Small intestine (tissue), 16 donors: ENCODE data around the gene GFI1. TPM values are rescaled to one million over a fixed set of nuclear protein-coding genes. Genes with fewer than 3 reads are reported as not detected.
"Not testable (repeated sequence)": the region's sequence is repeated elsewhere in the genome, so short reads cannot be mapped to it uniquely, and the experiment has no call there.

Source experiments
- DNase-seq, 2 donors: peaks; one replicate each; pipeline versions ENCODE4 v3.0.0 to v3.0.0-alpha.2; 2013
- FAIRE-seq: peaks from 2 replicates; lab custom pipeline; 2012; peaks lifted over from hg19 to GRCh38; lab: Jason Lieb, UNC
- H3K27ac ChIP-seq, 3 donors: one replicate each; pipeline ENCODE4 v1.5.1; 2013; ENCODE audit warnings: low read length in 2 of 3, mild to moderate bottlenecking in 2 of 3, control low read depth in 1 of 3, inconsistent platforms in 1 of 3, low read depth in 1 of 3, moderate library complexity in 1 of 3
- H3K27me3 ChIP-seq, 3 donors: one replicate each; pipeline ENCODE4 v1.6.1; 2013; ENCODE audit warnings: low read length in 3 of 3, inconsistent platforms in 1 of 3; ENCODE audit not compliant: control insufficient read depth in 3 of 3, insufficient read depth in 3 of 3
- H3K36me3 ChIP-seq, 3 donors: one replicate each; pipeline ENCODE4 v1.6.1; 2013; ENCODE audit warnings: low read length in 3 of 3, inconsistent platforms in 1 of 3, low read depth in 1 of 3, mild to moderate bottlenecking in 1 of 3, moderate library complexity in 1 of 3; ENCODE audit not compliant: control insufficient read depth in 3 of 3, insufficient read depth in 2 of 3
- H3K4me1 ChIP-seq, 3 donors: one replicate each; pipeline ENCODE4 v1.6.1; 2013; ENCODE audit warnings: low read length in 2 of 3, inconsistent platforms in 1 of 3, low read depth in 1 of 3, mild to moderate bottlenecking in 1 of 3, moderate library complexity in 1 of 3; ENCODE audit not compliant: control insufficient read depth in 3 of 3, insufficient read depth in 2 of 3
- H3K4me3 ChIP-seq, 3 donors: one replicate each; pipeline ENCODE4 v1.5.1; 2013; ENCODE audit warnings: low read length in 3 of 3, control low read depth in 1 of 3, inconsistent platforms in 1 of 3, low read depth in 1 of 3, mild to moderate bottlenecking in 1 of 3, moderate library complexity in 1 of 3
- H3K9me3 ChIP-seq, 2 donors: one replicate each; pipeline ENCODE4 v1.6.1; 2013; ENCODE audit warnings: low read depth in 1 of 2, low read length in 1 of 2; ENCODE audit not compliant: control insufficient read depth in 2 of 2, insufficient read depth in 1 of 2
- WGBS, 3 donors: extraction: QIAGEN DNeasy Blood & Tissue Kit; methylation state at CpG; one replicate each; pipeline ENCODE4 v1.1.7; 2013; 5-methylcytosine and 5-hydroxymethylcytosine counted together
- long read RNA-seq, 10 donors: transcript quantifications; one replicate each; lab custom pipeline, GENCODE V29; 2026
- polyA plus RNA-seq, 4 donors: library from polyadenylated mRNA; stranded (reverse) in 3 of 4; unstranded in 1 of 4; fragments of 200-250 nt in 3 of 4; fragments of 120-200 nt in 1 of 4; gene quantifications; one replicate each; pipeline versions ENCODE4 v1.2.1 to v1.2.3, GENCODE V29; 2013
- donor health status: healthy with polysubstance abuse.
- donor health status: control.
- donor health status: control.
- donor health status: Bipolar disorder and iron deficiency.
- donor health status: healthy.

GFI1 gene
- polyA plus RNA-seq: 1 to 10 TPM; 2.5 to 6.5 (median 2.8) TPM
- long read RNA-seq, donor 1: 0 reads
- long read RNA-seq, donor 2, partial matches to known transcripts: 0 of 2 reads
- long read RNA-seq, donor 2, other reads (novel, unspliced or antisense): 0 of 2 reads
- long read RNA-seq, donor 3: 0 reads
- long read RNA-seq, donor 4: 0 reads
- long read RNA-seq, donor 5: 0 reads
- long read RNA-seq, donor 6, partial matches to known transcripts: 0 of 1 reads
- long read RNA-seq, donor 6, other reads (novel, unspliced or antisense): 0 of 1 reads
- long read RNA-seq, donor 7: 0 reads
- long read RNA-seq, donor 8: 0 reads
- long read RNA-seq, donor 9: 0 reads
- long read RNA-seq, donor 10: 0 reads

DNA sequence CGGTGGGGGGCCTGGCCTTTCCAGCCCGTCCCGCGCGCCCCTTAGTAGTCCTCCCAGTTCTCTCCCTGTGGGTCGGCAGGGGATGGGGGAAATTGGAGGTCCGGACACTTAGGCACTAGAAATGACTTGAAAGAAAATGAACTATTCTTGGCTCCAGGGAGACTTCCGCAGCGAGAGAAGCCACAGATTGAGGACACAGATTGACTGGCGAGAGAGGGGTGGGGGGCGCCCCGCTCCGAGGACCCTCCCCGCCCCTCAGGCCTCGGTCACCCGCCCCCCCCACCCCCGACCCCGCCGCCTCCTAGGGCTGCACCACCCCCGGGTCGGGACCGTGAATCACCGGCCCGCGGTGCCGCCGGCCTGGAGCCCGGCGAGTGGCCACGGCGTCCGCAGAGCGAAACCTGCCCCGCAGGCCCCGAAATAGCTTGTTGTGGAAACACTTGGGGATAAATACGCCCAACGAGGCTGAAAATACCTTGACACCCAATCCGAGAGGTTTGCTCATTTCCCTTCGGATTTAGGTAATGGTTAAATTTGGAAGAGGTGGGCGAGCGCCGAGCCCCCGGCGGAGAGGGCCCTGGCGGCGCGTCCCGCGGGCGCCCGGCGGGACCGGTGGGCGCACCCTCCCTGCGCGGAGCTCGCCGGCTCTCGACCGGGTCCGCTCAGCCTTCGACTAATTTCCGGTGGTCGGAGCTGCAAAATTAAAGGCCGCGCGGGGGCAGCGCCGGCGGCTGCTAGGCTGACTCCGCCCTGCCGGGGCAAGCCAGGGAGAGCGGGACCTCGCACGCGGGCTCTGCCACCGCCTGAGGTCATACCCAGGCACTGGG is at the start of gene GFI1:
GFI1 (minus strand) TSS at position 675 of the 827 bp plus-strand sequence. CDS start 3,438 bp downstream, outside the sequence.
- no peaks in the 10 kb centered on the region for H3K36me3 ChIP-seq
- no peaks in the 10 kb centered on the region for H3K9me3 ChIP-seq
- peak within 1 kb of the TSS; percentile 38 to 58 (median 46) for H3K4me3 ChIP-seq
- H3K27me3 ChIP-seq: peaks cover 0 to 78% (median 17%) of the 10 kb centered on the region in 3 donors
- 0 to 1% (median 1%) methylated on average over 71 to 77 of the region's 77 CpGs for WGBS, 3 donors
- DNase-seq: peak; percentile 46 to 48
- peaks cover 0 to 43% (median 7%) of the 10 kb centered on the region in 3 donors for H3K4me1 ChIP-seq
- no peak for FAIRE-seq
- H3K27ac ChIP-seq: peak within 1 kb of the TSS in 2 of 3 donors; percentile 81 to 87

DNA sequence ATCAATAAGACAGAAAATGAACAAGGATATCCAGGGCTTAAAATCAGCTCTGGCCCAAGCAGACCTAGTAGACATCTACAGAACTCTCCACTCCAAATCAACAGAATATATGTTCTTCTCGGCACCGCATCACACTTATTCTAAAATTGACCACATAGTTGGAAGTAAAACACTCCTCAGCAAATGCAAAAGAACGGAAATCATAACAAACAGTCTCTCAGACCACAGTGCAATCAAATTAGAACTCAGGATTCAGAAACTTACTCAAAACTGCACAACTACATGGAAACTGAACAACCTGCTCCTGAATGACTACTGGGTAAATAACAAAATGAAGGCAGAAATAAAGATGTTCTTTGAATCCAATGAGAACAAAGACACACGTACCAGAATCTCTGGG is 45.6 kb upstream of the GFI1 start:
- H3K9me3 ChIP-seq, H3K4me3 ChIP-seq, DNase-seq, H3K4me1 ChIP-seq, H3K27me3 ChIP-seq, FAIRE-seq, H3K36me3 ChIP-seq, H3K27ac ChIP-seq: not testable (repeated sequence)
- WGBS, 3 donors: 66 to 86% (median 80%) methylated on average over 4 of the region's 4 CpGs

DNA sequence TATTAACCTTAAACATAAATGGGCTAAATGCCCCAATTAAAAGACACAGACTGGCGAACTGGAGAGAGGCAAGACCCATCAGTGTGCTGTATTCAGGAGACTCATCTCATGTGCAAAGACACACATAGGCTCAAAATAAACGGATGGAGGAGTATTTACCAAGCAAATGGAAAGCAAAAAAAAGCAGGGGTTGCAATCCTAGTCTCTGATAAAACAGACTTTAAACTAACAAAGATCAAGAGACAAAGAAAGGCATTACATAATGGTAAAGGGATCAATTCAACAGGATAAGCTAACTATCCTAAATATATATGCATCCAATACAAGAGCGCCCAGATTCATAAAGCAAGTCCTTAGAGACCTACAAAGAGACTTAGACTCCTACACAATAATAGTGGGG is 45.2 kb upstream of the GFI1 start:
- not testable (repeated sequence) for FAIRE-seq, H3K27ac ChIP-seq, H3K4me1 ChIP-seq, H3K4me3 ChIP-seq, H3K36me3 ChIP-seq, DNase-seq, H3K9me3 ChIP-seq, H3K27me3 ChIP-seq
- WGBS, 3 donors: 88 to 97% (median 89%) methylated on average over 3 of the region's 3 CpGs

DNA sequence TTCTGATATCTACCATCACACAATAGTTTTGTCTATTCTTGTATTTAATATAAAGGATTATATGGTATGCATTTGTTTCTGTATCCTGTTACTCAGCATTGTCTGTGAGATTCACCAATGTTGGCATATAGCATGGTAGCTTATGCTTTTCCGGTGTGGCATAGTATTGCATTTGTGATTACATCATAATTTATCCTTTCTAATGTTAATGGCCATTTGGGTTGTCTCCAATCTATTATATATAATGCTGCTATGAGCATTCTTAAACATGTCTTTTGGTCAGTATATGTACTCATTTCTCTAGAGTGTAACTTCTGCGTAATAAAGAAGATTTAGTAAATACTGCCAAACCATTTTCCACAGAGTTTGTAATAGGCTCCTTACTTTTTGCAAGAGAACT is 40.9 kb upstream of the GFI1 start:
- H3K36me3 ChIP-seq: peaks cover 0 to 11% (median 0%) of the 10 kb centered on the region in 3 donors
- no peak overlapping the region for H3K4me3 ChIP-seq
- DNase-seq (no peak), FAIRE-seq (no peak)
- H3K9me3 ChIP-seq: no peaks in the 10 kb centered on the region
- no peak overlapping the region for H3K27ac ChIP-seq
- 96 to 97% (median 96%) methylated on average over 2 of the region's 2 CpGs for WGBS, 3 donors
- H3K27me3 ChIP-seq: no peaks in the 10 kb centered on the region
- no peaks in the 10 kb centered on the region for H3K4me1 ChIP-seq

DNA sequence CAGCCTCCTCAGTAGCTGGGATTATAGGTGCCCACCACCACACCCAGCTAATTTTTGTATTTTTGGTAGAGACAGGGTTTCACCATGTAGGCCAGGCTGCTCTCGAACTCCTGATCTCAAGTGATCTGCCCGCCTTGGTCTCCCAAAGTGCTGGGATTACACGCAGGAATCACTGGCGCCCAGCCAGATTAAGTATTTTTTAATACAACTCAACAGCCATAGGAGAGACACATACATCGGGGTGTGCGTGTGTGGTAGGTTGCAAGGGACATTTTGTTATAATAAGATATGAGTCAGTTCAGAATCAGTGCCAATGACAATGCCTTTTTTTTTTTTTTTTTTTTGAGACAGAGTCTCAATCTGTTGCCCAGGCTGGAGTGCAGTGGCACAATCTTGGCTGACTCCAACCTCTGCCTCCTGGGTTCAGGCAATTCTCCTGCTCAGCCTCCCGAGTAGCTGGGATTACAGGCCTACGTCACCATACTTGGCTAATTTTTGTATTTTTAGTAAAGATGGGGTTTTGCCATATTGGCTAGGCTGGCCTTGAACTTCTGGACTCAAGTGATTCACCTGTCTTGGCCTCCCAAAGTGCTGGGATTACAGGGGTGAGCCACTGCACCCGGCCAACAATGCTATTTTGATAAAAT is 38.3 kb upstream of the GFI1 start:
- 96 to 97% (median 97%) methylated on average over 9 of the region's 9 CpGs for WGBS, 3 donors
- H3K36me3 ChIP-seq: peaks cover 0 to 13% (median 0%) of the 10 kb centered on the region in 3 donors
- FAIRE-seq: not testable (repeated sequence)

DNA sequence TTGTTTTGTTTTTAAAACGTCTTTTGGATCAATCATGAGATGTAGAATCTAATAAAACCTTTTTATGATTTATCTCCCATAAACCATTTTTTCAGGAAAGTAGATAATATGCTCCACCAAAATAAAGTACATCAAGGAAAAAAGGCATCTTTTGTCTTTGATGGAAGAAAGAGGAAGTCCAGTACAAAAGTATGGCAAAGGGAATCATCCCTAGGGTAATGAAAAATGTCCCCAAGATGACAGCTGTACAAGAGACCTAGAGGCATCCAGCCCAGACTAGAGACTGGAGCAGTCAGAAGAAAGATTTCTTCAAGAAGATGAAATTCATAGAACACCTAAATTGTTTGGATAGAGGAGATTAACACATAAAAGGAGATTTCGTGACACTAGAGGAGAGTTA is 32.3 kb upstream of the GFI1 start:
- Histone ChIP-seq H3K36me3 (peaks cover 0 to 6% (median 0%) of the 10 kb centered on the region in 3 donors), H3K4me3 (no peak overlapping the region), H3K9me3 (no peaks in the 10 kb centered on the region), H3K27ac (no peak overlapping the region), H3K27me3 (no peaks in the 10 kb centered on the region), H3K4me1 (no peaks in the 10 kb centered on the region)
- DNase-seq (no peak), FAIRE-seq (no peak)
- WGBS, 3 donors: 74 to 78% (median 76%) methylated on average over 2 of the region's 2 CpGs

More for the DNA sequence above, 38.3 kb upstream of the GFI1 start:
- H3K27ac ChIP-seq, H3K9me3 ChIP-seq, H3K27me3 ChIP-seq, H3K4me3 ChIP-seq, H3K4me1 ChIP-seq, DNase-seq: not testable (repeated sequence)

DNA sequence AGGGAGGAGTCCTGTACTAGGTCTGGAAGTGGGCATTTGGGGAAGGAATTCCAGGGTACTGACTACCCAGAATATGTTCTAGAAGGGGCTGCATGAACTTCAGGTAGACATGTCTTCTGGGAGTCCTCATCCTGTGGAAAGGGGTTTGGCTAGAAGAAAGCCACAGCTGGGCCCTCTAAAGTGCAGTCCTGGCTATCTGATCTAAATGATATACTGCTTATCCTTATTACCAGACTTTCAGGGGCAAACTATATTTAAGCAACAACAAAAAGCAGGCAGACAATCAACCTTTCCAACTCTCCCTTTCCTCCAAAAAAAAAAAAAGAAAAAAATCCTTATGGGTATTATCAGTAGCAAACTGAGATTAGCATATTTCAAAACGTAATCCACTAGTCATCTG is 29.8 kb upstream of the GFI1 start:
- no peak overlapping the region for H3K4me3 ChIP-seq
- WGBS, 3 donors: 79 to 88% (median 81%) methylated on average over 1 of the region's 1 CpG
- no peaks in the 10 kb centered on the region for H3K4me1 ChIP-seq
- H3K36me3 ChIP-seq: peaks cover 0 to 10% (median 0%) of the 10 kb centered on the region in 3 donors
- no peak overlapping the region for H3K27ac ChIP-seq
- FAIRE-seq (no peak), DNase-seq (no peak)
- H3K9me3 ChIP-seq: no peaks in the 10 kb centered on the region
- H3K27me3 ChIP-seq: no peaks in the 10 kb centered on the region

DNA sequence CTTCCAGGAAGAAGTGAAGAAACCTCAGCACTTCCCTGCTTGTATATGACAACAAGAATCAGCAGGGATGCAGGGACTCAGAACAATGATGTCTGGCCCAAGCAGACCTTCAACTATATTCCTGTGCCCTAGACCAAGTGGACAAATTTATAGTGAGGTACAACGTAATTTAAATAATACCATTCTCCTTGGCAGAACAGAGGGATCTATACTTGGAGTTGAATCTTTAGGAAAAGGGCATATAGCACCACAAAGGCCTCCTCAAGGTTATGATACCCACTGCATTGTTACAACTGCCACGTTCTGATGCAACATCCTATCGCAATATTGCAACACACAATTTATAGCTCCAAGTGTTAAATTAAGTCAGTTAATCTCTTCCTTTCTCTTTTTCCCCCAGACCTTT is 29.1 kb upstream of the GFI1 start:
- WGBS, 3 donors: 87 to 96% (median 95%) methylated on average over 3 of the region's 3 CpGs
- H3K9me3 ChIP-seq: no peaks in the 10 kb centered on the region
- no peak overlapping the region for H3K27ac ChIP-seq
- DNase-seq (no peak), FAIRE-seq (no peak)
- H3K27me3 ChIP-seq: no peaks in the 10 kb centered on the region
- no peak overlapping the region for H3K4me3 ChIP-seq
- H3K36me3 ChIP-seq: peaks cover 0 to 10% (median 0%) of the 10 kb centered on the region in 3 donors
- no peaks in the 10 kb centered on the region for H3K4me1 ChIP-seq
